Activated CD4-positive, CD25-positive, alpha-beta regulatory T cell treated with anti-CD3 and anti-CD28 coated beads, Interleukin-2, amount 50 U/mL, for 16 hours (primary cell): ENCODE data around the gene EGFL7.

Source experiments
- DNase-seq: peaks from one replicate; pipeline ENCODE4 v3.0.0-alpha.2; 2020; ENCODE audit warnings: low read depth, low spot score

EGFL7 gene

GRCh38 chr9:136685790-136686533 is 23.2 kb downstream of the EGFL7 start:
- no peak for DNase-seq

GRCh38 chr9:136686534-136686793 is 23.7 kb downstream of the EGFL7 start:
- DNase-seq = no peak

GRCh38 chr9:136686794-136687711 is 24.3 kb downstream of the EGFL7 start, which contains the start of gene AGPAT2:
Gene AGPAT2 (minus strand): TSS chr9:136687457. CDS start chr9:136687357, 100 bp downstream.
- DNase-seq = no peak

- no peak for DNase-seq
These were observed 25.1 kb downstream of the EGFL7 start for GRCh38 chr9:136687721-136688223.

- DNase-seq = no peak
These were observed 25.8 kb downstream of the EGFL7 start for GRCh38 chr9:136688274-136689107.

GRCh38 chr9:136689108-136689460 is 26.4 kb downstream of the EGFL7 start:
- no peak for DNase-seq

GRCh38 chr9:136690104-136690805 is 27.5 kb downstream of the EGFL7 start:
- DNase-seq = no peak

- no peak for DNase-seq
These were observed 28.1 kb downstream of the EGFL7 start for GRCh38 chr9:136690806-136691261.

GRCh38 chr9:136691316-136692184 is 28.8 kb downstream of the EGFL7 start:
- DNase-seq = no peak

GRCh38 chr9:136692185-136693134 is 29.7 kb downstream of the EGFL7 start:
- no peak for DNase-seq

GRCh38 chr9:136693135-136693489 is 30.4 kb downstream of the EGFL7 start:
- DNase-seq = no peak

GRCh38 chr9:136693490-136694162 is 30.9 kb downstream of the EGFL7 start:
- no peak for DNase-seq

GRCh38 chr9:136694163-136694871 is 31.6 kb downstream of the EGFL7 start:
- DNase-seq = no peak

- DNase-seq = no peak
These were observed 32.1 kb downstream of the EGFL7 start for GRCh38 chr9:136694872-136695247.

GRCh38 chr9:136695435-136695895 is 32.7 kb downstream of the EGFL7 start:
- no peak for DNase-seq

- DNase-seq = no peak
These were observed 33.2 kb downstream of the EGFL7 start for GRCh38 chr9:136695955-136696354.

- no peak for DNase-seq
These were observed 33.8 kb downstream of the EGFL7 start for GRCh38 chr9:136696502-136696901.
